Measurements from ENCODE around the gene GNAQ.

GRCh38 chr9:77968506-77968905 is 63.1 kb downstream of the GNAQ start:
- no peak for TF ChIP-seq EZH2 (IDR thresholded peaks at IDR 0.05; ENCODE audit: borderline replicate concordance, insufficient read depth, low read depth, low read length, poor library complexity, severe bottlenecking)
- TF ChIP-seq, protein P1, sequence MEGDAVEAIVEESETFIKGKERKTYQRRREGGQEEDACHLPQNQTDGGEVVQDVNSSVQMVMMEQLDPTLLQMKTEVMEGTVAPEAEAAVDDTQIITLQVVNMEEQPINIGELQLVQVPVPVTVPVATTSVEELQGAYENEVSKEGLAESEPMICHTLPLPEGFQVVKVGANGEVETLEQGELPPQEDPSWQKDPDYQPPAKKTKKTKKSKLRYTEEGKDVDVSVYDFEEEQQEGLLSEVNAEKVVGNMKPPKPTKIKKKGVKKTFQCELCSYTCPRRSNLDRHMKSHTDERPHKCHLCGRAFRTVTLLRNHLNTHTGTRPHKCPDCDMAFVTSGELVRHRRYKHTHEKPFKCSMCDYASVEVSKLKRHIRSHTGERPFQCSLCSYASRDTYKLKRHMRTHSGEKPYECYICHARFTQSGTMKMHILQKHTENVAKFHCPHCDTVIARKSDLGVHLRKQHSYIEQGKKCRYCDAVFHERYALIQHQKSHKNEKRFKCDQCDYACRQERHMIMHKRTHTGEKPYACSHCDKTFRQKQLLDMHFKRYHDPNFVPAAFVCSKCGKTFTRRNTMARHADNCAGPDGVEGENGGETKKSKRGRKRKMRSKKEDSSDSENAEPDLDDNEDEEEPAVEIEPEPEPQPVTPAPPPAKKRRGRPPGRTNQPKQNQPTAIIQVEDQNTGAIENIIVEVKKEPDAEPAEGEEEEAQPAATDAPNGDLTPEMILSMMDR (IDR thresholded peaks at IDR 0.05), result no peak

Data from B cell (primary cell).